B cell (primary cell): ENCODE results near the gene KCNK7.

Source experiments
- EZH2 ChIP-seq: IDR thresholded peaks from 2 replicates; pipeline ENCODE4 v1.6.1; 2012; ENCODE audit warnings: borderline replicate concordance, low read depth, mild to moderate bottlenecking, moderate library complexity, low read length; ENCODE audit not compliant: insufficient read depth, poor library complexity, severe bottlenecking
- TF ChIP-seq, protein P1 (sequence below): fragments of 200-600 bp; IDR thresholded peaks from one replicate; pipeline ENCODE4 v1.8.0; 2022; ENCODE audit warnings: antibody characterized with exemption, mild to moderate bottlenecking

DNA sequence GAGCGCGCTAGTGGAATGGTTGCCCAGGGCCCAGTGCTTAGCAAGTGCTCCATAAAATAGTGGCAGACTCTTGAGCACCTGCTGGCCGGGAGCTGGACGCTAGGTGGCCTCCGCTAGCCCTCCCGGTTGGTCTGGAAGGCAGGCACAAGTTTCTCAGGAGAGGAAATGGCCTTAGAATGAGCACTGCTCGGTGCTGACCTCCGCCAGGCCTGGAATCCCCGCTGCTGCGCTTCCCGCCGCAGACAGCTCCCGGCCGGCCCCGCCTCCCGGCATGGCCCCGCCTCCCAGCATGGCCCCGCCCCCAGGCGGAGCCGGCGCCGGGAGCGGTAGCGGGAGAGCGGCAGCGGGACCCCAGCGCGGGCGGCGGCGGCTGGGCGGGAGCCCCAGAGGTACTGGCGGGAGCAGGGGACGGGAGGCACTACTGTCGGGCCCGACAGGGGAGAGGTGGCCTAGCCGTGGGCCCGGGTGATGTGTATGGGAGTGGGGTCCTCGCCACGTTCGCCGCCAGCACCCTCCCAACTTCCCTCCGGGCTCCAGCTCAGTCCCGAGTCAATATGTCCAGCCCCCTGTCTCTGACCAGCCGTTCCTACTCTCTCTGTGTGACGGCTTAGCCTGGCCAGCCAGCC, 42.3 kb upstream of the KCNK7 start, which contains the start of gene SIPA1:
- TF ChIP-seq, protein P1, sequence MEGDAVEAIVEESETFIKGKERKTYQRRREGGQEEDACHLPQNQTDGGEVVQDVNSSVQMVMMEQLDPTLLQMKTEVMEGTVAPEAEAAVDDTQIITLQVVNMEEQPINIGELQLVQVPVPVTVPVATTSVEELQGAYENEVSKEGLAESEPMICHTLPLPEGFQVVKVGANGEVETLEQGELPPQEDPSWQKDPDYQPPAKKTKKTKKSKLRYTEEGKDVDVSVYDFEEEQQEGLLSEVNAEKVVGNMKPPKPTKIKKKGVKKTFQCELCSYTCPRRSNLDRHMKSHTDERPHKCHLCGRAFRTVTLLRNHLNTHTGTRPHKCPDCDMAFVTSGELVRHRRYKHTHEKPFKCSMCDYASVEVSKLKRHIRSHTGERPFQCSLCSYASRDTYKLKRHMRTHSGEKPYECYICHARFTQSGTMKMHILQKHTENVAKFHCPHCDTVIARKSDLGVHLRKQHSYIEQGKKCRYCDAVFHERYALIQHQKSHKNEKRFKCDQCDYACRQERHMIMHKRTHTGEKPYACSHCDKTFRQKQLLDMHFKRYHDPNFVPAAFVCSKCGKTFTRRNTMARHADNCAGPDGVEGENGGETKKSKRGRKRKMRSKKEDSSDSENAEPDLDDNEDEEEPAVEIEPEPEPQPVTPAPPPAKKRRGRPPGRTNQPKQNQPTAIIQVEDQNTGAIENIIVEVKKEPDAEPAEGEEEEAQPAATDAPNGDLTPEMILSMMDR = no peak
- no peak for TF ChIP-seq EZH2
